AG20443 (cell line): ENCODE data around the gene EMP2.

Experiments
- DNase-seq: peaks from one replicate; pipeline ENCODE4 v3.0.0; 2012; ENCODE audit warnings: low spot score, mixed read lengths

Gene EMP2

GRCh38 chr16:10485698-10486382, 94.6 kb downstream of the EMP2 start:
- no peak for DNase-seq

- DNase-seq, result no peak
These were observed 95.2 kb downstream of the EMP2 start for GRCh38 chr16:10485159-10485558.

- no peak for DNase-seq
These were observed 100.2 kb downstream of the EMP2 start for GRCh38 chr16:10480151-10480550.
